Stimulated activated CD8-positive, alpha-beta memory T cell treated with anti-CD3 and anti-CD28 coated beads, Interleukin-7, amount 100 ng/mL, for 24 hours (primary cell): Measurements from ENCODE around the gene TREML2.

Experiments
- DNase-seq: peaks from one replicate; pipeline ENCODE4 v3.0.0-alpha.2; 2020; ENCODE audit warnings: low read depth

The TREML2 gene

GRCh38 chr6:41147917-41148316 lies 53.0 kb downstream of the TREML2 start:
- no peak for DNase-seq
